Natural killer cell (primary cell): Measurements from ENCODE around the gene ZNF892. TPM values are rescaled to one million over a fixed set of nuclear protein-coding genes. Genes with fewer than 3 reads are reported as not detected.
A peak's percentile ranks its signal among the peaks of the same experiment; 100 is the strongest.

Experiments
- ATAC-seq, 3 donors: fragments of 150-1000 bp in 2 of 3; fragments of 200-7000 bp in 1 of 3; cut with Tn5 transposase; 1 replicate in 1 of 3; 2 replicates in 2 of 3; pipeline ENCODE4 v1.10.0; 2021; ENCODE audit warnings: mild to moderate bottlenecking in 2 of 3, moderate library complexity in 2 of 3
- DNase-seq, 2 donors: peaks; one replicate each; pipeline versions ENCODE4 v3.0.0 to v3.0.0-alpha.2; 2013 to 2021; ENCODE audit warnings: mixed read lengths in 1 of 2
- H3K27ac ChIP-seq: one replicate; pipeline ENCODE4 v1.5.1; 2013; ENCODE audit warnings: mild to moderate bottlenecking, low read length
- H3K27me3 ChIP-seq: one replicate; pipeline ENCODE4 v1.6.1; 2013; ENCODE audit warnings: low read length; ENCODE audit not compliant: control insufficient read depth, insufficient read depth
- H3K36me3 ChIP-seq: one replicate; pipeline ENCODE4 v1.6.1; 2013; ENCODE audit warnings: low read length; ENCODE audit not compliant: control insufficient read depth, insufficient read depth
- H3K4me1 ChIP-seq: one replicate; pipeline ENCODE4 v1.6.1; 2013; ENCODE audit warnings: low read length; ENCODE audit not compliant: control insufficient read depth, insufficient read depth
- H3K4me3 ChIP-seq: one replicate; pipeline ENCODE4 v1.5.1; 2013; ENCODE audit warnings: low read length
- H3K9me3 ChIP-seq: one replicate; pipeline ENCODE4 v1.6.1; 2013; ENCODE audit warnings: low read length; ENCODE audit not compliant: control insufficient read depth, insufficient read depth
- H3K27ac Mint-ChIP-seq, 2 donors: one replicate each; pipeline ENCODE4 v1.8.0; 2022; ENCODE audit warnings: mild to moderate bottlenecking in 2 of 2, mixed read lengths in 2 of 2, moderate library complexity in 1 of 2
- H3K27me3 Mint-ChIP-seq, 2 donors: one replicate each; pipeline ENCODE4 v1.8.0; 2022; ENCODE audit warnings: low read depth in 2 of 2, mixed read lengths in 2 of 2
- H3K36me3 Mint-ChIP-seq: one replicate; pipeline ENCODE4 v1.8.0; 2022; ENCODE audit warnings: mixed read lengths
- H3K4me1 Mint-ChIP-seq, 2 donors: one replicate each; pipeline ENCODE4 v1.8.0; 2022; ENCODE audit warnings: mixed read lengths in 2 of 2
- H3K4me3 Mint-ChIP-seq: one replicate; pipeline ENCODE4 v1.8.0; 2022; ENCODE audit warnings: mild to moderate bottlenecking, moderate library complexity, mixed read lengths
- H3K9me3 Mint-ChIP-seq, 2 donors: one replicate each; pipeline ENCODE4 v1.8.0; 2022; ENCODE audit warnings: mixed read lengths in 2 of 2
- WGBS: methylation state at CpG from one replicate; pipeline ENCODE4 v1.1.7; 2013; ENCODE audit warnings: missing lambda C conversion rate; ENCODE audit not compliant: insufficient coverage; 5-methylcytosine and 5-hydroxymethylcytosine counted together
- intact Hi-C: fragments of 100-400 bp; cut with micrococcal nuclease; formaldehyde crosslinking; loops from one replicate; pipeline ENCODE4 v1.14.2; 2022
- total RNA-seq, 4 donors: library from RNA; stranded (reverse); fragments of 120-200 nt in 1 of 4; gene quantifications; one replicate each; pipeline versions ENCODE4 v1.2.3 to v1.2.4, GENCODE V29; 2013 to 2022
- TF ChIP-seq, protein P1 (sequence below): fragments of 200-600 bp; IDR thresholded peaks from one replicate; pipeline ENCODE4 v1.8.0; 2022; ENCODE audit warnings: antibody characterized with exemption

Gene ZNF892
- total RNA-seq, 3 donors from 2014 or later (not counting 1 experiment from before 2014, with no cell fraction given), result 2.9 to 4.6 (median 3.2) TPM

DNA sequence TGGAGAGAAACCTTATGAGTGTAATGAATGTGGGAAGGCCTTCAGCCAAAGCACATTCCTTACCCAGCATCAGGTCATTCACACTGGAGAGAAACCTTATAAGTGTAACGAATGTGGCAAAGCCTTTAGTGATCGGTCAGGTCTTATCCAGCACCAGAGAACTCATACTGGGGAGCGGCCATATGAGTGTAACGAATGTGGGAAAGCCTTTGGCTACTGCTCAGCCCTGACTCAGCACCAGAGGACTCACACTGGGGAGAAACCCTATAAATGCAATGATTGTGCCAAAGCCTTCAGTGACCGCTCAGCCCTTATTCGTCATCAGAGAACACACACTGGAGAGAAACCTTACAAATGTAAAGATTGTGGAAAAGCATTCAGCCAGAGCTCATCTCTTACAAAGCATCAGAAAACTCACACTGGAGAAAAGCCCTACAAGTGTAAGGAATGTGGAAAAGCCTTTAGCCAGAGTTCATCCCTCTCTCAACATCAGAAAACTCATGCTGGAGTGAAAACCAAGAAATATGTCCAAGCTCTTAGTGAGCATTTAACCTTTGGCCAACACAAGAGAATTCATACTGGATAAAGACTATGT is 7.8 kb downstream of the ZNF892 start:
- peaks cover 0 to 4% of the 10 kb centered on the region in 2 donors for H3K4me1 Mint-ChIP-seq
- H3K27me3 ChIP-seq, result no peaks in the 10 kb centered on the region
- H3K27ac Mint-ChIP-seq, result no peak overlapping the region
- H3K27me3 Mint-ChIP-seq, result no peaks in the 10 kb centered on the region
- H3K9me3 ChIP-seq, result peaks cover 47% of the 10 kb centered on the region
- peaks cover 37% of the 10 kb centered on the region for H3K36me3 ChIP-seq
- no peaks in the 10 kb centered on the region for H3K4me1 ChIP-seq
- no peak overlapping the region for H3K4me3 Mint-ChIP-seq
- H3K36me3 Mint-ChIP-seq, result peaks cover 78% of the 10 kb centered on the region
- no peak for DNase-seq
- TF ChIP-seq, protein P1, sequence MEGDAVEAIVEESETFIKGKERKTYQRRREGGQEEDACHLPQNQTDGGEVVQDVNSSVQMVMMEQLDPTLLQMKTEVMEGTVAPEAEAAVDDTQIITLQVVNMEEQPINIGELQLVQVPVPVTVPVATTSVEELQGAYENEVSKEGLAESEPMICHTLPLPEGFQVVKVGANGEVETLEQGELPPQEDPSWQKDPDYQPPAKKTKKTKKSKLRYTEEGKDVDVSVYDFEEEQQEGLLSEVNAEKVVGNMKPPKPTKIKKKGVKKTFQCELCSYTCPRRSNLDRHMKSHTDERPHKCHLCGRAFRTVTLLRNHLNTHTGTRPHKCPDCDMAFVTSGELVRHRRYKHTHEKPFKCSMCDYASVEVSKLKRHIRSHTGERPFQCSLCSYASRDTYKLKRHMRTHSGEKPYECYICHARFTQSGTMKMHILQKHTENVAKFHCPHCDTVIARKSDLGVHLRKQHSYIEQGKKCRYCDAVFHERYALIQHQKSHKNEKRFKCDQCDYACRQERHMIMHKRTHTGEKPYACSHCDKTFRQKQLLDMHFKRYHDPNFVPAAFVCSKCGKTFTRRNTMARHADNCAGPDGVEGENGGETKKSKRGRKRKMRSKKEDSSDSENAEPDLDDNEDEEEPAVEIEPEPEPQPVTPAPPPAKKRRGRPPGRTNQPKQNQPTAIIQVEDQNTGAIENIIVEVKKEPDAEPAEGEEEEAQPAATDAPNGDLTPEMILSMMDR, result no peak
- H3K4me3 ChIP-seq, result no peak overlapping the region
- peaks cover 26 to 44% of the 10 kb centered on the region in 2 donors for H3K9me3 Mint-ChIP-seq
- WGBS, result 97% methylated on average over 6 of the region's 6 CpGs
- H3K27ac ChIP-seq, result no peak overlapping the region
- ATAC-seq, result no peak
- intact Hi-C loops, result no loop called here

DNA sequence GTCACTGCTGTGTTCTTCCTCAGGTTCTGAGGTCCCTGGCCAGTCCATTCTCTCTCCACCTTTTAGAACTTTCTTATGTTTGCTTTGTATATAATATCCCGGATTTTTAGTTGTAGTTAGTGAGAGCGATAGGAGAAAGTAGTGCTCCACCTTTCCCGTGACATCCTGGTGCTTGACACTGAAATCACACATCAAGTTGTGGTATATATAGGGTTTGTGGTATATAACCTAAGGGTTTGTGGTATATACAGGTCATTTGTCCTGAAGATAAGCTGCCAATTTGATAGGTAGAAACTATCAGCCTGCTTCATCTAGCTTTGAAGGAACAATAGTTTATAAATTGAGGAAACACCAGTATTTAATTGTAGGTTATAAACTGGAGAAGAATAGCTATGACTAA is 13.1 kb downstream of the ZNF892 start:
- Mint-ChIP-seq H3K9me3 (peaks cover 20 to 37% of the 10 kb centered on the region in 2 donors), H3K4me3 (no peak overlapping the region), H3K36me3 (peaks cover 65% of the 10 kb centered on the region), H3K27me3 (no peaks in the 10 kb centered on the region), H3K4me1 (no peaks in the 10 kb centered on the region), H3K27ac (no peak overlapping the region)
- no peaks in the 10 kb centered on the region for H3K27me3 ChIP-seq
- H3K4me3 ChIP-seq, result no peak overlapping the region
- WGBS, result 92% methylated on average over 3 of the region's 3 CpGs
- no peaks in the 10 kb centered on the region for H3K36me3 ChIP-seq
- DNase-seq (no peak), ATAC-seq (no peak)
- H3K4me1 ChIP-seq, result no peaks in the 10 kb centered on the region
- H3K27ac ChIP-seq, result no peak overlapping the region
- intact Hi-C loops, result no loop called here
- peaks cover 57% of the 10 kb centered on the region for H3K9me3 ChIP-seq
- TF ChIP-seq, protein P1, result no peak

DNA sequence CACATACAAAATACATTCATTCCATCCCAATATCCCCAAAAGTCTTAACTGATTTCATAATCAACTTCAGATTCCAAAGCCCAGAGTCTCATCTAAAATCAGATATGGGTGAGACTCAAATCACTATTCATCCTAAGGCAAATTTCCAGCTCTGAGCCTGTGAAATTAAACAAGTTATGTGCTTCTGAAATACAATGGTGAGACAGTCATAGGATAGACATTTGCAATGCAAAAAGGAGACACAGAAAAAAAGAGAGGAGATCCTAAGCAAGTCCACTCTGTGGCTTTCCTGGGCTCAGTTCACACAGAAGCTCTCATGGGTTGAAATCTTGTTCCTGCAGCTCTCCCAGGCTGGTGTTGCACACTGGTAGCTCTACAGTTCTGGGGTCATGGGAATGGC is 18.3 kb downstream of the ZNF892 start:
- no peak for ATAC-seq
- Mint-ChIP-seq H3K36me3 (peaks cover 25% of the 10 kb centered on the region), H3K4me3 (no peak overlapping the region), H3K4me1 (no peaks in the 10 kb centered on the region), H3K9me3 (peaks cover 8 to 14% of the 10 kb centered on the region in 2 donors), H3K27me3 (no peaks in the 10 kb centered on the region), H3K27ac (no peak overlapping the region)
- TF ChIP-seq, protein P1, result no peak
- DNase-seq, result no peak
- H3K4me1 ChIP-seq, result no peaks in the 10 kb centered on the region
- H3K27me3 ChIP-seq, result no peaks in the 10 kb centered on the region
- H3K27ac ChIP-seq, result no peak overlapping the region
- H3K36me3 ChIP-seq, result no peaks in the 10 kb centered on the region
- H3K9me3 ChIP-seq, result peaks cover 27% of the 10 kb centered on the region
- H3K4me3 ChIP-seq, result no peak overlapping the region
- intact Hi-C loops, result no loop called here

GRCh38 chr2:95231723-95232122 is 24.4 kb downstream of the ZNF892 start:
- no peak overlapping the region for H3K27ac Mint-ChIP-seq
- H3K27me3 ChIP-seq, result no peaks in the 10 kb centered on the region
- DNase-seq (peak in 1 of 2 donors; percentile 12), ATAC-seq (no peak)
- H3K4me3 Mint-ChIP-seq, result no peak overlapping the region
- TF ChIP-seq, protein P1, result peak; percentile 19
- no peaks in the 10 kb centered on the region for H3K27me3 Mint-ChIP-seq
- no peaks in the 10 kb centered on the region for H3K4me1 ChIP-seq
- peaks cover 32% of the 10 kb centered on the region for H3K9me3 ChIP-seq
- no peaks in the 10 kb centered on the region for H3K4me1 Mint-ChIP-seq
- 67% methylated on average over 3 of the region's 3 CpGs for WGBS
- H3K36me3 Mint-ChIP-seq, result no peaks in the 10 kb centered on the region
- H3K4me3 ChIP-seq, result no peak overlapping the region
- no peak overlapping the region for H3K27ac ChIP-seq
- H3K36me3 ChIP-seq, result no peaks in the 10 kb centered on the region
- peaks cover 2% of the 10 kb centered on the region in 2 donors for H3K9me3 Mint-ChIP-seq
- intact Hi-C loops, result no loop called here
